HK-2 (cell line): Measurements from ENCODE around the gene NLGN4Y.

Experiments used
- DNase-seq: peaks from one replicate; pipeline ENCODE4 v3.0.0-alpha.2; 2018; ENCODE audit not compliant: unreplicated experiment

The NLGN4Y gene

GRCh38 chrY:14644157-14644952 lies 120.0 kb downstream of the NLGN4Y start:
- no peak for DNase-seq

DNA sequence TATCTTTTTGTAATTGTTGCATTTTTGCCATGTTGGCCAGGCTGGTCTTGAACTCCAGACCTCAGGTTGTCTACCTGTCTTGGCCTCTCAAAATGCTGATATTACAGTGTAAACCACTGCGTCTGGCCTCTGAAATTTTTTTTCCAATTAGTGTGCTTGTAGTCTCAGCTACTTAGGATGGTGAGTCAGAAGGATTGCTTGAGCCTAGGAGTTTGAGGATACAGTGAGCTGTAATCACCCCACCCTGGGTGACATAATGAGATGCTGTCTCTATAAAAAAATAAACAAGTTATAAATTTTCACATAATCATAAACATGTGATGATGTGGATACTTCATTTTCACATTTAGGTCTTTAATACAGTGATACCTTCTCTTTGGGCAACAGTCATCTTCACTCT lies 154.9 kb downstream of the NLGN4Y start:
- DNase-seq = no peak

- no peak for DNase-seq
These were observed 170.2 kb downstream of the NLGN4Y start for GRCh38 chrY:14694543-14694942.

GRCh38 chrY:14708158-14708557 lies 183.8 kb downstream of the NLGN4Y start:
- no peak for DNase-seq

GRCh38 chrY:14741596-14741995 lies 217.3 kb downstream of the NLGN4Y start:
- no peak for DNase-seq

DNA sequence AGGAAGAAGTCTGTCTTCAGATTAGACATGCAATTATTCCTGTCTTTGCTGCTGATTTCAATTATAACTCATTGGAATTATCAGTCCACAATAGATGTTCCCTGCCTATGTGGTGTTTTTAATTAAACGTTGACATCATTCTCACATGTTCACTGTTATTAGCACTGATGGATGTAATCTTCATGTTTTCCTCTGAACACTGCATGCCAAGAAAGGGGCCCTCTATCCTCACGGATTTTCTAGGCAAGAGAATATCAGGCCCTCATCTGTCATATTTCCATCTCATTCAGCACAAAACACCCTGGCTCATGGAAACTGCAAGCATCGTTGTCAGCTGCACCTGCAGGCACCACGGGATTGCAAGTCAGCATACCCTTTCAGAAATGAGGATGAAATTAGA lies 224.0 kb downstream of the NLGN4Y start:
- DNase-seq = no peak

DNA sequence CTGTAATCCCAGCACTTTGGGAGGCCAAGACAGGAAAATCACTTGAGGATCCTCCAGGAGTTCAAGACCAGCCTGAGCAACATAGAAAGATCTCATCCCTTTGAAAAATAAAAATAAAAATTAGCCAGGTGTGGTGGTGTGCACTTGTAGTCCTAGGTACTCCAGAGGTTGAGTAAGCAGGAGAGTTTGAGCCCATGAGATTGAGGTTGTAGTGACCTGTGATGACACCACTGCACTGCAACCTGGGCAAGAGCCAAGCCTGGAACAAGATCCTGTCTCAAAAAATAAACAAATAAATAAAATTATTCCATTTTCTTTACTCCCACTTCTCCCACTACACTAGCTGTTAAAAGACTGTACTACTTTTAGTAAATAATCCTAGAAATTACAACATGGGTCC lies 231.2 kb downstream of the NLGN4Y start:
- DNase-seq = no peak

GRCh38 chrY:14762903-14763302 lies 238.6 kb downstream of the NLGN4Y start:
- DNase-seq = no peak

- no peak for DNase-seq
These were observed 239.3 kb downstream of the NLGN4Y start for GRCh38 chrY:14763600-14763999.

DNA sequence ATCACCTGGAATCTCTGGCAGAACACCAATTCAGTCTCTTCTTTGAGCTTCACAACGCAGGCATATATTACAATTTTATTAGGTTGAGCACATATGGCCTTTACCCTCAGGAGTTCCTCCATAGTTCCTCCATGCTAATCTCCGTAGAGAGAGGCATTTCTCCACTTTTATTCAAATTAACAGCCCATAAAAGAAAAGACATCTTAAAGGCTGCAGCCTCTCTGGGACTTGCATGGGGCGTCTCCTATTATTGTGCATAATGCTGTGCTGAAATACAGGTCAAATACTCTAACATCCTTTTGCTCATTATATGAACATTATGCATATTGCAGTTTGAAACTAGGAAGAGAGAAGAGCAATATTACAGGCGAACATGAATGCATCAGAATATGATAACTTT lies 253.9 kb downstream of the NLGN4Y start:
- DNase-seq = no peak

DNA sequence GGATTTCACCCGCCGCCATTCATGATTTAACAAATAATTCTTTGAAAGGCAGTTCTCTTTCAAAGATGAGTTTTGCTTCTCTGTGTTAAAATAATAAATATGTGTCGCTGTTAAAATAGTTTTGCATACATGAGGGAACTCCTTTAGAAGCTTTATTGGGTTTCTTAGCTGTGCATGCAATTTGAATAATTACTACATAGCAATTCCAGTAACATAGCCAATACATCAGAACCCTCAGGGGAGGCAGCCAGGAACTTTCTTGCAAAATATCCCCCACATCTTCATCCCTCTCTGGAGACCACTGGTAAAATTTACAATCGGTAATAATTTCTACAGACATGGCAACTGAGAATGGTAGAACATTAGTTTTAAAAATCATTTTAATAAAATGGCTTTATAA lies 268.8 kb downstream of the NLGN4Y start:
- no peak for DNase-seq

DNA sequence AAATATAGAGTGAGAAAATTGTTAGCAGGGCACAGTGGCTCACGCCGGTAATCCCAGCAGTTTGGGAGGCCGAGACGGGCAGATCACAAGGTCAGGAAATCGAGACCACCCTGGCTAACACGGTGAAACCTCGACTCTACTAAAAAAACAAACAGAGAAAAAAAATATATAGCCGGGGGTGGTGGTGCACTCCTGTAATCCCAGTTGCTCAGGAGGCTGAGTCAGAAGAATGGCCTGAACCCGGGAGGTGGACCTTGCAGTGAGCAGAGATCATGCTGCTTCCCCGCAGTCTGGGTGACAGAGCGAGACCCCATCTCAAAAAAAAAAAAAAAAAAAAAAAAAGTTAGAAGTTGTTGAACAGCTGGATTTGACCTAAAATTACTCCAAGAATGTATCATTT lies 269.3 kb downstream of the NLGN4Y start:
- no peak for DNase-seq

- no peak for DNase-seq
These were observed 273.7 kb downstream of the NLGN4Y start for GRCh38 chrY:14798010-14798409.

DNA sequence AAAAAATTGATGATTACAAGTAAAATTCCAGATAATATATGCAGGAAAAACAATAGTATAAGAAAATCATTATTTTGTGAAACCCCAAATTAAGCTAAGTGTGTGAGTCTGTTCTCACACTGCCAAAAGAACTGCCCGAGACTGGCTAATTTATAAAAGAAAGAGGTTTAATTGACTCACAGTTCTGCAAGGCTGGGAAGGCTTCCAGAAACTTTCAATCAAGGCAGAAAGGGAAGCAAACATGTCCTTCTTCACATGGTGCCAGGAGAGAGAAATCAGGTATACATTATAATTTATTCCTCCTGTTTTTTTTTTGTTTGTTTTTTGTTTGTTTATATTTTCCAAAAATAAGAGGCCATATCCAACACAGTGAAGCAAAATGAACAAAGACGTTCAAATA lies 276.8 kb downstream of the NLGN4Y start:
- DNase-seq = no peak

DNA sequence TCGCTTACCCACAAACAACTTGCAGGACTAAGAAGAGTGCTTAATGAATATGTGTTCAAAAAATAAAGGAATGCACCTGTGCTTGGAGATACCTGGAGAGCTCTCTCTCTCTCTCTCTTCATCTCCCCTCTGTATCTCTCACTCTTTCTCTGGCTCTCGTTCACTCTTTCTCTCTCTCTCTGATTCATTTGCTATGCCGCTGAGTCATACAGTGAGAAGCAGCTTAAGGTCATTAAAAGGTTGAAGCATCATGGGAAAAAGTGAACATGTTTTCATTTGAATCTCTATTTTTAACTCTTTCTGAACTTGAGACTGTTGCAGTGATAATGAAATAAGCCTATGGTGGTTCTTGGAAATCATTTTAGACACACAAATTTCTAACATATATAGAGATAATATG lies 277.8 kb downstream of the NLGN4Y start:
- no peak for DNase-seq

- DNase-seq = no peak
These were observed 279.7 kb downstream of the NLGN4Y start for GRCh38 chrY:14804041-14804440.

GRCh38 chrY:14818452-14818851 lies 294.1 kb downstream of the NLGN4Y start:
- no peak for DNase-seq

- DNase-seq = no peak
These were observed 297.9 kb downstream of the NLGN4Y start for GRCh38 chrY:14822201-14822600.

GRCh38 chrY:14822906-14823305 lies 298.6 kb downstream of the NLGN4Y start:
- no peak for DNase-seq

- no peak for DNase-seq
These were observed 300.3 kb downstream of the NLGN4Y start for GRCh38 chrY:14824583-14824982.

- DNase-seq = no peak
These were observed 301.4 kb downstream of the NLGN4Y start for GRCh38 chrY:14825728-14826127.

DNA sequence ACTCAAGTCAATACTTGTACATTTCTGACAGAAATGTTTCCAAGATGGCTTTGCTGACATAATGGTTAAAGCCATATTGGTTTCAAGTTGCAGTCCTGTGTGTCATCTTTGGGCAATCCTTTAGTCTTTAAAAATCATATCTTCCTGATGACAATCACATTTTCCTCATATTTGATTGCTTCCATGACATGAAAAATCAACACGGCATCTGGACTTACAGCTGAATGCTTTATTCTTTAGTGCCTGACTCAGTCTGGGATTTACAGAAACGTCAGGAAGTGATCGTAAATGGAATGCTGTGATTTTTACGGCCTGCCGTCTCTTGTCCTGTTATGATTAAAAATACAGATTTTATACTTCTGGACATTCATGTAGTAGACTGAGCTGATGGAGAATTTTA lies 304.2 kb downstream of the NLGN4Y start:
- DNase-seq = no peak

DNA sequence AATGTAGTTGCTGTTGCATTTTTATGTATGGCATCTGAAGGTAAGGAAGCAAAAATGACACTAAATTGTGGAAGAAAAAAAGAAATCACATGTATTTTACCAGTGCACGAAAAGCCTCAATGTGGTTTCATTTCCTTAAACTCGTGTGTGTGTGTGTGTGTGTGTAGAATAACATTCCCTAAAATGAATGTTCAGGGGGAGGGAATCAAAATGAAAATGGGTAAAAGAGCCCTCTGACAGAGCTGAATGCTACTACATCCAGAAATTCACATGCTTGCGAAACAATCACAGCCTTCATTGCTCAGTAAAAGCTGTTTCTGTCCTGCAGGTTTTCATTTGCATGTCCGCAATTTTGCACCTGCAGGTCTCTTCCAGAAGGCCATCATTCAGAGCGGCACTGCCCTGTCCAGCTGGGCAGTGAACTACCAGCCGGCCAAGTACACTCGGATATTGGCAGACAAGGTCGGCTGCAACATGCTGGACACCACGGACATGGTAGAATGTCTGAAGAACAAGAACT lies 305.1 kb downstream of the NLGN4Y start:
- no peak for DNase-seq
